HG03139 (cell line): ENCODE data around the gene NCR2.
"Not testable (repeated sequence)": the region's sequence is repeated elsewhere in the genome, so short reads cannot be mapped to it uniquely, and the experiment has no call there.

Experiments
- ATAC-seq: cut with Tn5 transposase; IDR thresholded peaks from one replicate; pipeline ENCODE4 v1.9.1; 2021; ENCODE audit not compliant: unreplicated experiment

Gene NCR2, protein sequence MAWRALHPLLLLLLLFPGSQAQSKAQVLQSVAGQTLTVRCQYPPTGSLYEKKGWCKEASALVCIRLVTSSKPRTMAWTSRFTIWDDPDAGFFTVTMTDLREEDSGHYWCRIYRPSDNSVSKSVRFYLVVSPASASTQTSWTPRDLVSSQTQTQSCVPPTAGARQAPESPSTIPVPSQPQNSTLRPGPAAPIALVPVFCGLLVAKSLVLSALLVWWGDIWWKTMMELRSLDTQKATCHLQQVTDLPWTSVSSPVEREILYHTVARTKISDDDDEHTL

GRCh38 chr6:41335296-41335695 is at the start of gene NCR2:
TSS of gene NCR2 (plus strand) at chr6:41335608. CDS start at chr6:41335877, 269 bp downstream.
- no peak for ATAC-seq

- ATAC-seq: no peak
These were observed 48.7 kb upstream of the NCR2 start, which contains the start of gene TREM1 for GRCh38 chr6:41286544-41287346. TSS of gene TREM1 (minus strand) at chr6:41286682. CDS start at chr6:41286655, 27 bp downstream.

DNA sequence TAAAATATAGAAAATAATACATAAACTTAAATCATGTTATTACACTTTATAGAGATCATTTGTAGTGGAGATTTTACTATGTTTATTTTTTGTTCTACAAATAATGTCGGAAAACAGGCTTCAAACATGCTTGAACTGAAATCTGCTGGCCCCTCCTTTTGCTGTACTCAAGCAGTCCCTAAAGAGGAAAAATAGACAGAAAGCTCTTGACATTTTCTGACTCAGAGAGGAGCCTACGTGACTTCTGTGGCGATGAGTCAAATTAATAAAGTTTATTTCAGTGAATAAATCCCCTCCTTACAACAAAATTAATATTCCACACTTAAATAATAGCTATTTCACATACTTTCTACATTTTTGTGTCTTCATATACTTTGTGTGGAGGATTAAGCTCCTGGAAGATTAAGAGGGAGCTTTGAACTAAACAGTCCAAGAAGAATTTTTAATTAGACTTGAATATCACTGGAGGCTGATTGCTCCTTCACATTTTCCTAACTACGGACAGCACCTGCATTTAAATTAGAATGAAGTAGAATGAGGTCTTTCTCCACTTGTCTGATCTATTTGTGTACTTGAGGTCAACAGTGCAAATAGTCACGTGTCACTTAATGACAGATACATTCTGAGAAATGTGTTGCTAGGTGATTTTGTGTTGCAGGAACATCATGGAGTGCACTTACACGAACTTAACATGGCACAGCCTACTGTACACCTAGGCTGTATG is 47.2 kb upstream of the NCR2 start:
- ATAC-seq: no peak

DNA sequence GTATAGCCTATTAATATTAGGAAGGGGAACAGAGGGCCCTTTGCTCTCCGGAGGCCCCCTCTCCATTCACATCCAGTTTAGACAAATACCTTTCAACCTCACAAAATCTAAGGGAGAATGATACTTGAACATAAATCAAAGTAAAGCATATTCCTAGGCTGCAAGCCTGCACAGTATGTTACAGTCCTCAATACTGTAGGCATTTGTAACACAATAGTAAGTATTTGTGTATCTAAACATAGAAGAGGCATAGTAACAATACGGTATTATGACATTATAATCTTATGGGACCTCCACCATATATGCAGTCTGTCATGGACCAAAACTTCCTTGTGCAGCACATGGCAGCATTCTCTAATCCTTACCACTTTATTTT is 46.7 kb upstream of the NCR2 start:
- no peak for ATAC-seq

- no peak for ATAC-seq
These were observed 45.6 kb upstream of the NCR2 start for GRCh38 chr6:41289815-41290214.

DNA sequence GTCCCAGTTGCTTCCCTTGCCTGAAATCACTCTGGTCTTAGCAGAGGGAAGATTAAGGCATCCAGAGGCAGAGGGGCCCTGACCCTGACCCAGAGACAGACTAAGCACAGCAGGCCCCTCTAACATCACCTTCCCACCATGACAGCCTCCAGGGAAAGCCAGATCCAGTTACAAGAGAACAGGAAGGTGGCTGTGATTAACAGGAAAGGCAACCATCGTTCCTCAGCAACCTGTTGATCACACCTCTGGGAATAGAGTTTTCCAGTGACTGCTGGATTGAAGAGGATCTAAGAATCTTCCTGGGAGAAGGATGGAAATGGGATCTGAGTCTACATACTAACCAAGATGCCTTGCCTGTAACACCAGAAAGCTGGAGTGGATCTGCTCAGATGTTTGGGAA is 43.7 kb upstream of the NCR2 start:
- ATAC-seq: no peak

GRCh38 chr6:41294214-41294872 is 41.1 kb upstream of the NCR2 start:
- ATAC-seq: no peak

- ATAC-seq: not testable (repeated sequence)
These were observed 38.2 kb upstream of the NCR2 start for GRCh38 chr6:41297248-41297647.

DNA sequence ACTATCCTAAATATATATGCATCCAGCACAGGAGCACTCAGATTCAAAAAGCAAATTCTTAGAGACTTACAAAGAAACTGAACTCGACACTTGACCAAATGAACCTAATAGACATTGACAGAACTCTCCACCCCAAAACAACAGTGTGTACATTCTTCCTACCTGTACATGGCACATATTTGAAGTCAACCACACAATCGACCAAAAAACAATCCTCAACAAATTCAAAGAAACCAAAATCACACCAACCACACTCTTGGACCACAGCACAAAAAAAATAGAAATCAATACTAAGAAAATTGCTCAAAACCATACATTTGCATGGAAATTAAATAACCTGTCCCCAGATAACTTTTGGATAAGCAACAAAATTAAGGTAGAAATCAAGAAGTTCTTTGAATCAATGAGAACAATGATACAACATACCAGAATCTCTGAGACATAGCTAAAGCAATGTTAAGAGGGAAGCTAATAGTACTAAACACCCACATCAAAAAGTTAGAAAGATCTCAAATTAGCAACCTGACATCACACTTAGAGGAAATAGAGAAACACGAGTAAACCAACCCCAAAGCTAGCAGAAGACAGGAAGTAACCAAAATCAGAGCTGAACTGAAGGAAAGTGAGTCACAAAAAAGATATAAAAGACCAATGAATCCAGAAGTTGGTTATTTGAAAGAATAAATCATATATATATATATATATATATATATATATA is 36.5 kb upstream of the NCR2 start:
- no peak for ATAC-seq

DNA sequence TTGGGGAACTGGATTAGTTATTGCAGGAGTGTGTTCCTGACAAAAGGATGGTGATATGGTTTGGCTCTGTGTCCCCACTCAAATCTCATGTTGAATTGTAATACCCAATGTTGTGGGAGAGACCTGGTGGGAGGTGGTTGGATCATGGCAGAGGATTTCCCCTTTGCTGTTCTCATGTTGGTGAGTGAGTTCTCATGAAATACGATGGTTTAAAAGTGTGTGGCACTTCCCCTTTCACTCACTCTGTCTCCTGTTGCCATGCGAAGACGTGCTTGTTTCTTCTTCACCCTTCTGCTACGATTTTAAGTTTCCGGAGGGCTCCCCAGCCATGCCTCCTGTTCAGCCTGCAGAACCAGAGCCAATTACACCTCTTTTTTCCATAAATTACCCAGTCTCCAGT is 32.8 kb upstream of the NCR2 start:
- no peak for ATAC-seq

- no peak for ATAC-seq
These were observed 29.1 kb upstream of the NCR2 start for GRCh38 chr6:41306187-41306854.

DNA sequence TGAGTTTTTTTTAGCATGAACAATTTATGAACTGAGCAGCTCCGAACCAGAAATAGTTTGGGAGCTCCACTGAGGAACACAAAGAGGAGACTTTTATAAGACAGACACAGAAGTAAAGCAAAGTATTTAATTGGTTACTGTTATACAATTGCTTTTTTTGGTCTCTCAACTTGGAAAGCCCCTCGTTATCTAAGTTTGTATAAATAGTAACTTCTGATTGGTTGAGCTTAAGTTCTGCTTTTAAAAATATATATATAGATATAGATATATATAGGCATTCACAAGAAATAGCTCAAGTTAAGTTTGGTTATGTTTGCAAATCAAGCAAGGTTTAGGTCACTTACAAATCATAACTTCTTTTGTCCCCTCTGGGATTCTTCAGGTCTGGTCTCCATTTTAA is 20.2 kb upstream of the NCR2 start:
- ATAC-seq: no peak

DNA sequence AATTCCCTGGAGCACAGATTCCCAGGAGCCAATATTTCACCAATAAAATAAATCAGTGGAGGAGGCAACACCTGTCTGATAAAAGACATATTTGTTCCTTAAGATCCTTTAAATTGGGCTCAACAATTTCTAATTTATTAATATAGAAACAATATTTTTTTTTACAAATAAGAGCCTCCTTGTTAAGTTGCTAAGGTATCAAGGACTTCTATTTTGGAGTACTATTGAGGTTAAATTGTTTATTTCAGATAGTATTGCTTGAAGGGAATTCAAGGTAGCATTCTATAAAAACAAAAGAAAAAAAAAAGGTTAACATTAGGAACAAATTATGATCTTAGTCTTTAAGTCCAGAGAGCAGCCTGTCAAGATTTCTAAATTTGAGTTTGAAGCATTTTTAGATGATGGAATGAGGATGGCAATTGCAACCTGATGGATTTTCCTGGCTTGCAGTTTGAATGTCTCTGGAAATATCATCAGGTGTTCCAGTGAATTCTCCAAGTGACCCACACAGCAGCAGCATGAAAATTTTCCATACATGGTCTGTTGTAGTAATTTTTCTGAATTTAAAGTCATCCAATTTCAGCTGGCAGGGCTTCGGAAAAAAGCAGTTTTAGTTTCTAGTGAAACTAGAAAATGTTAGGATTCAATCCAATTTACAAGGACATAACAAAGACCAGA is 19.3 kb upstream of the NCR2 start:
- ATAC-seq: no peak

GRCh38 chr6:41318261-41318653 is 17.2 kb upstream of the NCR2 start:
- ATAC-seq: no peak

DNA sequence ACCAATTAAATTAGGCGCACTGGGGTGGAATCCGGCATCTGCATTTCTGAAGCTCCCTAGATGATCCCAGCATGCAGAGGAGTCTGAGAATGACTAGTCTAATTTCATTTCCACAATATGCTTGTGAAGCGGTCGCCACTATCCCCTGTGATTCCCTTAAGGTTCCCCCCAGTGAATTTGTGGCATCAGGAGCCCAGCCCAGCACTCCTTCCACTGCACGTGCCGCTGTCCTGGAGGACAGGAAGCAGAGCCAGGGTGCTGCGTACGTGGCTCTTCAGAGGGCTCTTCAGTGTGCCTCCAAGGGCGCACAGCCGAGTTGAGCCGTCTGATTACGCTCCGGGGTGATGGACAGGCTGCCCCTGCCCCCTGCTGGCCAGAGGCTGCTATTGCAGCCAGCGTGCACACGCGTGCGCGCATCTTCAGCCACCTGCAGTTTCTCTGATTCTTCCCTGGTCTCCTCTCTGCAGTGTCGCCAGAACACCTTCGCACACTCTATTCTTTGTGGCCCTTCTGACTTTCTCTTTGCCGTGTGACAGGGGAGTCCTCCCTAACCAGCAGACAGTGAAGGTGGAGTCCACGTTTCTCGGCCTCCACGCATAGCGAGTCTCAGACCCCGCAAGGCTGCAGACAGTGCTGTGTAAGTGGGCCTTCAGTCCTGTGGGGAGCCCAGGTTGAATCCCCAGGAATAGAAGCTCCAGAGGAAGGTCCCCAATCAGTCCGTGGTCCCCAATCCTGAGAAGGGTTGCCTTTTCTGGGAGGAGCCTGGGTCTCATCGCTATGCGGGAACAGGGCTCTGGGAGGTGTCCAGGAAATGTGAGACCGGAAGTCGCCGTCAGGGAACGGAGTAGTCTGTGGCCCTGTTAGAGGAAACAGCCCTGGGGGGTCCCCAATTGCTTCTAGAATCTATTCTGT is 16.5 kb upstream of the NCR2 start:
- ATAC-seq: peak; percentile 89

GRCh38 chr6:41321183-41321582 is 14.2 kb upstream of the NCR2 start:
- no peak for ATAC-seq

DNA sequence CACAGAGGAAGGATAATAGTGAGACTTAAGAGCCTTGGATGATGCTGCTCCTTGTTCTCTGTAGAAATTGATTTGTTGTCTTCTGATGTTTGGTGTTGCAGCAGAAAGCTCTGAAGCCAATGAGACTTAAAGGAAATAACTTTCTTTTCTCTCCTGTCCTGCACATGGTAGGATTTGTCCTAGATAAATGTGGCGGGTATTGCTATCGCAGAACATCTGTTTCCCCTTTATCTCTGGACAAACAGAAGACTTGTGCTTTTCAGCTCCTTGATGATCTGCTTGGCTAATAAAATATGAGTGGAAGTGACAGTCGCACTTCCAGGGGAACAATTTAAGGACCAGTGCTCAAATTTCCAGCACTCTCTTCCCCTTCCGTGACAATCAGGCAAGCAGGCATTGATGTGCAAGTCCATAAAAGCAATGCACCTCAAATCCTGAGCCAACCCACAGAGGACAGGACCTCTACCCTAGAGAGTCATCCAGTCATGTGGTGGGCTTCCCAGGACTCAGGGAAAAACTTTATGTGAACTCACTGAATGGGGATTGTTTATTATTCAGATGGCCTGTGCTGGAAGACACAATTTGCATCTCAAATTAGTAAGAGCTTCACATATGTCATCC is 9.9 kb upstream of the NCR2 start:
- no peak for ATAC-seq

DNA sequence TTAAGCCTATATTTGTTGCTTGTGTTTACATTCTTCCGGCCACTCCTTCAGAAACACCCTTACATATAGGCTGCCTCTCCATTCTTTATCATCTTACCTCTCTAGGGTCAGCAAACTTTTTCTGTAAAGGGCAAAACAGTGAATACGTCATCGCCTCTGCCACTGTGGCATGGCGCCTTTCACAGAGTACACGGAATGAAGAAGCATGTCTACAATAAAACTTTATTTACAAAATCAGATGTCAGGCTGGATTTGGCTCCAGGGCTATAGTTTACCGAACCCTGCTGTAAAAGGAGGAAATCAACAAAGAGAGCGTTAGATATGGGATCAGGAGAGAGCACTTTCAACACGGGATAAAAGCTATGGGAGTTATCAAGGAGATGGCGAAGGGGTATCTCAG is 9.3 kb upstream of the NCR2 start:
- ATAC-seq: no peak
